Transverse colon (tissue), 4 donors: ENCODE measurements around the gene ROGDI. TPM values are rescaled to one million over a fixed set of nuclear protein-coding genes. Genes with fewer than 3 reads are reported as not detected.

Experiments
- DNase-seq: peaks from one replicate; pipeline ENCODE4 v3.0.0-alpha.2; 2019
- H3K27ac ChIP-seq, 4 donors: fragments of 200-600 bp; sonication (generic); 2 replicates each; pipeline ENCODE4 v1.5.1; 2016 to 2018; ENCODE audit warnings: inconsistent platforms in 4 of 4
- H3K27me3 ChIP-seq: fragments of 200-600 bp; sonication (generic); 2 replicates; pipeline ENCODE4 v1.5.1; 2017; ENCODE audit warnings: inconsistent platforms
- H3K36me3 ChIP-seq, 4 donors: fragments of 200-600 bp; sonication (generic); 2 replicates each; pipeline ENCODE4 v1.5.1; 2017 to 2019; ENCODE audit warnings: inconsistent platforms in 4 of 4
- H3K4me1 ChIP-seq, 4 donors: fragments of 200-600 bp; sonication (generic); 2 replicates each; pipeline ENCODE4 v1.5.1; 2017 to 2020; ENCODE audit warnings: inconsistent platforms in 4 of 4
- H3K4me3 ChIP-seq, 4 donors: fragments of 200-600 bp; sonication (generic); 1 replicate in 1 of 4; 2 replicates in 3 of 4; pipeline versions ENCODE4 v1.5.1 to v1.6.1; 2017 to 2019; ENCODE audit warnings: inconsistent platforms in 4 of 4
- H3K9me3 ChIP-seq, 2 donors: fragments of 200-600 bp; sonication (generic); 2 replicates each; pipeline ENCODE4 v1.5.1; 2017 to 2019; ENCODE audit warnings: inconsistent platforms in 2 of 2
- CTCF ChIP-seq, 5 experiments: fragments of 200-600 bp in 3 of 5; fragments of 450-650 bp in 2 of 5; sonication (generic) in 3 of 5; IDR thresholded peaks; 1 replicate in 2 of 5; 2 replicates in 3 of 5; pipeline ENCODE4 v1.5.1; 2016 to 2017; ENCODE audit warnings: antibody characterized with exemption in 5 of 5, inconsistent platforms in 3 of 5, mild to moderate bottlenecking in 2 of 5, moderate library complexity in 1 of 5
- EP300 ChIP-seq: sonication (generic); formaldehyde crosslinking; IDR thresholded peaks from one replicate; pipeline ENCODE4 v1.6.1; 2017; ENCODE audit warnings: antibody characterized with exemption, low read depth
- POLR2A ChIP-seq: fragments of 450-650 bp; IDR thresholded peaks from one replicate; pipeline ENCODE4 v1.6.1; 2016; ENCODE audit warnings: antibody characterized with exemption, mild to moderate bottlenecking, moderate library complexity
- POLR2AphosphoS5 ChIP-seq, 3 donors: sonication (generic); formaldehyde crosslinking; IDR thresholded peaks; one replicate each; pipeline ENCODE4 v1.6.1; 2016; ENCODE audit warnings: antibody characterized with exemption in 3 of 3
- WGBS, 2 donors: methylation state at CpG; one replicate each; pipeline ENCODE4 v1.1.5; 2018; ENCODE audit warnings: low coverage in 1 of 2; 5-methylcytosine and 5-hydroxymethylcytosine counted together
- in situ Hi-C, 4 donors: fragments of 200-750 bp; cut with MboI; loops; one replicate each; pipeline versions ENCODE4 v1.15.0 to v1.15.1; 2017; ENCODE audit warnings: low sequenced_read_pairs in 3 of 4, low pct_ligation_motif_present in 1 of 4, low pct_unique_long_range_greater_than_20kb in 1 of 4
- intact Hi-C: fragments of 100-400 bp; cut with DNase I; formaldehyde crosslinking; loops from one replicate; pipeline ENCODE4 v1.15.1; 2023; ENCODE audit warnings: low total_unique reads
- total RNA-seq, 4 donors: library from RNA; depleted of rRNA; stranded (reverse); fragments of >200 nt; gene quantifications; one replicate each; pipeline ENCODE4 v1.1.0, GENCODE V29; 2016

The ROGDI gene
- total RNA-seq, 4 donors from 2014 or later = 28.1 to 75.2 (median 43.7) TPM

- 79 to 100% methylated on average over 1 to 2 of the region's 2 CpGs for WGBS, 2 donors
- Histone ChIP-seq H3K4me1 (no peaks in the 10 kb centered on the region), H3K36me3 (no peaks in the 10 kb centered on the region), H3K27me3 (no peaks in the 10 kb centered on the region), H3K4me3 (no peak overlapping the region), H3K27ac (no peak overlapping the region), H3K9me3 (no peaks in the 10 kb centered on the region)
- in situ Hi-C loops (no loop called here), intact Hi-C loops (no loop called here)
- DNase-seq = no peak
- no peak for TF ChIP-seq CTCF (IDR thresholded peaks at IDR 0.05)
- TF ChIP-seq EP300 = no peak
- no peak for TF ChIP-seq POLR2AphosphoS5 (IDR thresholded peaks at IDR 0.05)
- TF ChIP-seq POLR2A = no peak
Measured at GRCh38 chr16:4776141-4776705, 26.2 kb downstream of the ROGDI start.

GRCh38 chr16:4775005-4775404 is 27.4 kb downstream of the ROGDI start:
- no peak for DNase-seq
- WGBS, 2 donors = 86% methylated on average over 9 of the region's 13 CpGs; no CpG with 5 or more reads in 1 of the 2 donors
- TF ChIP-seq CTCF (IDR thresholded peaks at IDR 0.05) (no peak), EP300 (no peak), POLR2A (no peak), POLR2AphosphoS5 (IDR thresholded peaks at IDR 0.05) (no peak)

GRCh38 chr16:4772351-4772750 is 30.1 kb downstream of the ROGDI start:
- H3K4me3 ChIP-seq = no peak overlapping the region
- no peaks in the 10 kb centered on the region for H3K27me3 ChIP-seq
- no peak for TF ChIP-seq CTCF (IDR thresholded peaks at IDR 0.05)
- TF ChIP-seq POLR2A = no peak
- no peak for TF ChIP-seq POLR2AphosphoS5 (IDR thresholded peaks at IDR 0.05)
- no peak for TF ChIP-seq EP300
- no peak overlapping the region for H3K27ac ChIP-seq
- H3K9me3 ChIP-seq = no peaks in the 10 kb centered on the region
- in situ Hi-C loops = no loop called here
- no peaks in the 10 kb centered on the region for H3K36me3 ChIP-seq
- 86 to 88% methylated on average over 2 to 5 of the region's 5 CpGs for WGBS, 2 donors
- H3K4me1 ChIP-seq = peaks cover 0 to 17% (median 11%) of the 10 kb centered on the region in 4 donors
- DNase-seq = no peak
- intact Hi-C loops = no loop called here

More at GRCh38 chr16:4775005-4775404, 27.4 kb downstream of the ROGDI start:
- Histone ChIP-seq H3K27me3 (no peaks in the 10 kb centered on the region), H3K9me3 (no peaks in the 10 kb centered on the region), H3K4me3 (no peak overlapping the region), H3K27ac (no peak overlapping the region), H3K4me1 (no peaks in the 10 kb centered on the region), H3K36me3 (no peaks in the 10 kb centered on the region)
- intact Hi-C loops (no loop called here), in situ Hi-C loops (no loop called here)

- no peaks in the 10 kb centered on the region for H3K36me3 ChIP-seq
- no peak overlapping the region for H3K27ac ChIP-seq
- H3K27me3 ChIP-seq = no peaks in the 10 kb centered on the region
- no peak overlapping the region for H3K4me3 ChIP-seq
- no peaks in the 10 kb centered on the region for H3K9me3 ChIP-seq
- WGBS, 2 donors = 47 to 100% methylated on average over 1 to 3 of the region's 3 CpGs
- in situ Hi-C loops = no loop called here
- intact Hi-C loops = no loop called here
- H3K4me1 ChIP-seq = peaks cover 0 to 18% (median 12%) of the 10 kb centered on the region in 4 donors
- DNase-seq = no peak
- TF ChIP-seq CTCF (IDR thresholded peaks at IDR 0.05) (no peak), POLR2A (no peak), EP300 (no peak), POLR2AphosphoS5 (IDR thresholded peaks at IDR 0.05) (no peak)
Measured at GRCh38 chr16:4771646-4772045, 30.8 kb downstream of the ROGDI start.
